ENCODE results near the gene SERTAD2.

Gene SERTAD2

GRCh38 chr2:64601034-64601754, 52.5 kb downstream of the SERTAD2 start:
- H3K27me3 Mint-ChIP-seq: peaks cover 7% of the 10 kb centered on the region
- no peak for ATAC-seq
- H3K4me1 Mint-ChIP-seq: peaks cover 10% of the 10 kb centered on the region
- H3K4me3 Mint-ChIP-seq: no peak overlapping the region
- peaks cover 11 to 13% of the 10 kb centered on the region in 2 donors for H3K9me3 Mint-ChIP-seq
- no peak for DNase-seq
- H3K27ac Mint-ChIP-seq: no peak overlapping the region

- peaks cover 6% of the 10 kb centered on the region for H3K27me3 Mint-ChIP-seq
- DNase-seq: no peak
- H3K27ac Mint-ChIP-seq: no peak overlapping the region
- no peak overlapping the region for H3K4me3 Mint-ChIP-seq
- H3K9me3 Mint-ChIP-seq: peaks cover 6 to 9% of the 10 kb centered on the region in 2 donors
- peak; percentile 46 for ATAC-seq
- H3K4me1 Mint-ChIP-seq: peaks cover 9% of the 10 kb centered on the region
Observed at GRCh38 chr2:64599469-64599868, 54.2 kb downstream of the SERTAD2 start.

- no peak overlapping the region for H3K4me3 Mint-ChIP-seq
- ATAC-seq (no peak), DNase-seq (no peak)
- H3K27me3 Mint-ChIP-seq: no peaks in the 10 kb centered on the region
- peaks cover 12% of the 10 kb centered on the region for H3K4me1 Mint-ChIP-seq
- H3K27ac Mint-ChIP-seq: no peak overlapping the region
- no peaks in the 10 kb centered on the region for H3K9me3 Mint-ChIP-seq
Observed at GRCh38 chr2:64598226-64598625, 55.5 kb downstream of the SERTAD2 start.

- Mint-ChIP-seq H3K4me1 (peaks cover 30% of the 10 kb centered on the region), H3K27ac (no peak overlapping the region), H3K4me3 (no peak overlapping the region), H3K9me3 (no peaks in the 10 kb centered on the region), H3K27me3 (no peaks in the 10 kb centered on the region)
- DNase-seq (no peak), ATAC-seq (no peak)
Observed at GRCh38 chr2:64595397-64596176, 58.1 kb downstream of the SERTAD2 start.

GRCh38 chr2:64594226-64594989, 59.3 kb downstream of the SERTAD2 start:
- DNase-seq (no peak), ATAC-seq (no peak)
- H3K27ac Mint-ChIP-seq: no peak overlapping the region
- H3K4me3 Mint-ChIP-seq: no peak overlapping the region
- H3K27me3 Mint-ChIP-seq: no peaks in the 10 kb centered on the region
- H3K9me3 Mint-ChIP-seq: no peaks in the 10 kb centered on the region
- peaks cover 25% of the 10 kb centered on the region for H3K4me1 Mint-ChIP-seq

GRCh38 chr2:64593035-64593655, 60.6 kb downstream of the SERTAD2 start:
- DNase-seq (no peak), ATAC-seq (no peak)
- peak overlapping the region in 1 of 2 donors; percentile 28 for H3K27ac Mint-ChIP-seq
- H3K9me3 Mint-ChIP-seq: no peaks in the 10 kb centered on the region
- no peak overlapping the region for H3K4me3 Mint-ChIP-seq
- peaks cover 25% of the 10 kb centered on the region for H3K4me1 Mint-ChIP-seq
- no peaks in the 10 kb centered on the region for H3K27me3 Mint-ChIP-seq

GRCh38 chr2:64591188-64591587, 62.5 kb downstream of the SERTAD2 start:
- ATAC-seq: peak; percentile 65
- DNase-seq: peak in 1 of 2 donors; percentile 21
- Mint-ChIP-seq H3K27me3 (no peaks in the 10 kb centered on the region), H3K27ac (peak overlapping the region in 1 of 2 donors; percentile 59), H3K9me3 (no peaks in the 10 kb centered on the region), H3K4me1 (peaks cover 32% of the 10 kb centered on the region), H3K4me3 (peak overlapping the region in 1 of 2 donors; percentile 23)

GRCh38 chr2:64587561-64587960, 66.2 kb downstream of the SERTAD2 start:
- ATAC-seq (no peak), DNase-seq (no peak)
- H3K27me3 Mint-ChIP-seq: no peaks in the 10 kb centered on the region
- no peak overlapping the region for H3K27ac Mint-ChIP-seq
- peaks cover 24% of the 10 kb centered on the region for H3K4me1 Mint-ChIP-seq
- no peaks in the 10 kb centered on the region for H3K9me3 Mint-ChIP-seq
- H3K4me3 Mint-ChIP-seq: no peak overlapping the region

- Mint-ChIP-seq H3K4me1 (peaks cover 20% of the 10 kb centered on the region), H3K9me3 (no peaks in the 10 kb centered on the region), H3K27me3 (no peaks in the 10 kb centered on the region), H3K27ac (no peak overlapping the region), H3K4me3 (no peak overlapping the region)
- no peak for ATAC-seq
- no peak for DNase-seq
Observed at GRCh38 chr2:64586883-64587481, 66.7 kb downstream of the SERTAD2 start.

GRCh38 chr2:64586054-64586453, 67.7 kb downstream of the SERTAD2 start:
- ATAC-seq: no peak
- Mint-ChIP-seq H3K9me3 (no peaks in the 10 kb centered on the region), H3K27me3 (no peaks in the 10 kb centered on the region), H3K4me3 (no peak overlapping the region), H3K4me1 (peaks cover 11% of the 10 kb centered on the region), H3K27ac (no peak overlapping the region)
- no peak for DNase-seq

- no peak for DNase-seq
- no peak overlapping the region for H3K27ac Mint-ChIP-seq
- ATAC-seq: no peak
- H3K4me1 Mint-ChIP-seq: peaks cover 7% of the 10 kb centered on the region
- H3K27me3 Mint-ChIP-seq: no peaks in the 10 kb centered on the region
- H3K9me3 Mint-ChIP-seq: no peaks in the 10 kb centered on the region
- no peak overlapping the region for H3K4me3 Mint-ChIP-seq
Observed at GRCh38 chr2:64582774-64583340, 70.9 kb downstream of the SERTAD2 start.

GRCh38 chr2:64581777-64582539, 71.8 kb downstream of the SERTAD2 start:
- H3K4me1 Mint-ChIP-seq: peaks cover 7% of the 10 kb centered on the region
- no peaks in the 10 kb centered on the region for H3K9me3 Mint-ChIP-seq
- H3K27me3 Mint-ChIP-seq: no peaks in the 10 kb centered on the region
- DNase-seq: no peak
- peak overlapping the region in 1 of 2 donors; percentile 40 for H3K27ac Mint-ChIP-seq
- no peak for ATAC-seq
- H3K4me3 Mint-ChIP-seq: no peak overlapping the region

All from stimulated activated naive CD8-positive, alpha-beta T cell treated with anti-CD3 and anti-CD28 coated beads, Interleukin-15, amount 100 ng/mL, for 72 hours (primary cell).